HepG2 (cell line): ENCODE results near the gene SEC11A. TPM values are rescaled to one million over a fixed set of nuclear protein-coding genes. Genes with fewer than 3 reads are reported as not detected.

Experiments used
- BRCA1 ChIP-seq: sonication (generic); formaldehyde crosslinking; IDR thresholded peaks from 2 replicates; pipeline ENCODE4 v1.4.0; 2020; ENCODE audit warnings: missing genetic modification reagents
- CHD2 ChIP-seq: IDR thresholded peaks from 2 replicates; pipeline ENCODE4 v1.6.1; 2011; ENCODE audit warnings: low read depth, low read length, improper control_type of control experiment
- EHMT2 ChIP-seq: fragments of 200-600 bp; sonication (generic); IDR thresholded peaks from 2 replicates; pipeline ENCODE4 v1.7.0; 2017; ENCODE audit warnings: antibody characterized with exemption, low read depth, low read length, borderline replicate concordance
- ETV5 ChIP-seq: IDR thresholded peaks from 2 replicates; pipeline ENCODE4 v1.6.1; 2018; ENCODE audit warnings: missing biosample characterization, missing genetic modification reagents, inconsistent platforms, borderline replicate concordance
- HOXA3 ChIP-seq: sonication (generic); formaldehyde crosslinking; IDR thresholded peaks from 2 replicates; pipeline ENCODE4 v1.5.0; 2020; ENCODE audit warnings: missing genetic modification reagents
- KDM6A ChIP-seq: IDR thresholded peaks from 2 replicates; pipeline ENCODE4 v1.6.1; 2016; ENCODE audit warnings: low read depth
- LCORL ChIP-seq, 2 experiments: fragments of 450-650 bp in 1 of 2; sonication (generic) in 1 of 2; formaldehyde crosslinking in 1 of 2; IDR thresholded peaks; 2 replicates each; pipeline versions ENCODE4 v1.5.0 to v1.6.1; 2017 to 2020; ENCODE audit warnings: antibody characterized with exemption in 1 of 2, missing genetic modification reagents in 1 of 2
- MTF2 ChIP-seq: sonication (generic); formaldehyde crosslinking; IDR thresholded peaks from 2 replicates; pipeline ENCODE4 v1.5.0; 2020; ENCODE audit warnings: missing genetic modification reagents, borderline replicate concordance
- MYC ChIP-seq: sonication (generic); formaldehyde crosslinking; IDR thresholded peaks from 2 replicates; pipeline ENCODE4 v1.9.0; 2021; ENCODE audit warnings: missing genetic modification reagents, borderline replicate concordance
- SALL2 ChIP-seq: sonication (generic); formaldehyde crosslinking; IDR thresholded peaks from 2 replicates; pipeline ENCODE4 v1.8.1; 2023; ENCODE audit warnings: mild to moderate bottlenecking, missing genetic modification reagents, inconsistent platforms
- ZFP36L1 ChIP-seq: sonication (generic); formaldehyde crosslinking; IDR thresholded peaks from 2 replicates; pipeline ENCODE4 v1.8.0; 2022; ENCODE audit warnings: mild to moderate bottlenecking, missing genetic modification reagents, moderate library complexity
- ZFX ChIP-seq: sonication (generic); formaldehyde crosslinking; IDR thresholded peaks from 2 replicates; pipeline ENCODE4 v1.4.0; 2020; ENCODE audit warnings: mild to moderate bottlenecking, low read depth, missing genetic modification reagents, moderate library complexity
- ZMYM4 ChIP-seq: sonication (generic); formaldehyde crosslinking; IDR thresholded peaks from 2 replicates; pipeline ENCODE4 v1.8.1; 2023; ENCODE audit warnings: mild to moderate bottlenecking, missing genetic modification reagents
- ZNF329 ChIP-seq: sonication (generic); formaldehyde crosslinking; IDR thresholded peaks from 2 replicates; pipeline ENCODE4 v1.9.0; 2021; ENCODE audit warnings: low read depth, mild to moderate bottlenecking, missing genetic modification reagents
- ZNF547 ChIP-seq: sonication (generic); formaldehyde crosslinking; IDR thresholded peaks from 2 replicates; pipeline ENCODE4 v1.5.1; 2020; ENCODE audit warnings: mild to moderate bottlenecking, missing genetic modification reagents
- ZNF766 ChIP-seq: sonication (generic); formaldehyde crosslinking; IDR thresholded peaks from 2 replicates; pipeline ENCODE4 v1.5.0; 2020; ENCODE audit warnings: missing genetic modification reagents, borderline replicate concordance
- polyA plus RNA-seq, 8 experiments: library from polyadenylated mRNA; depleted of rRNA in 3 of 8; stranded (reverse) in 7 of 8; unstranded in 1 of 8; fragments of >200 nt; fragmentation: Illumina TruSeq in 4 of 8; extraction: Trizol in 4 of 8; gene quantifications; 2 replicates each; pipeline versions ENCODE4 v1.2.1 to v1.2.3, GENCODE V29; 2011 to 2016; ENCODE audit warnings: low read depth in 4 of 8, missing spikeins in 1 of 8, mixed read lengths in 1 of 8; ENCODE audit not compliant: insufficient read depth in 1 of 8
- total RNA-seq, 5 experiments: library from RNA; depleted of rRNA; stranded (reverse); fragments of >200 nt; fragmentation: Illumina TruSeq; extraction: Trizol; gene quantifications; 2 replicates each; pipeline ENCODE4 v1.2.3, GENCODE V29; 2016; ENCODE audit warnings: low read depth in 1 of 5
- TF ChIP-seq, protein P1 (sequence below): sonication (generic); formaldehyde crosslinking; IDR thresholded peaks from 2 replicates; pipeline ENCODE4 v1.4.0; 2020; ENCODE audit warnings: missing genetic modification reagents
- TF ChIP-seq, protein P2 (sequence below): sonication (generic); formaldehyde crosslinking; IDR thresholded peaks from 2 replicates; pipeline ENCODE4 v1.8.0; 2023; ENCODE audit warnings: mild to moderate bottlenecking, missing genetic modification reagents
- TF ChIP-seq, protein P3 (sequence below): sonication (generic); formaldehyde crosslinking; IDR thresholded peaks from 2 replicates; pipeline ENCODE4 v1.4.0; 2020; ENCODE audit warnings: mild to moderate bottlenecking, low read depth, missing genetic modification reagents
- TF ChIP-seq, protein P4 (sequence below): sonication (generic); formaldehyde crosslinking; IDR thresholded peaks from 2 replicates; pipeline ENCODE4 v1.4.0; 2020; ENCODE audit warnings: mild to moderate bottlenecking, missing genetic modification reagents, borderline replicate concordance

SEC11A gene
- total and polyA plus RNA-seq, 2 of the 13 experiments (the other 11 are each of a cell fraction or from before 2014, with no cell fraction given): 141 to 230 TPM

DNA sequence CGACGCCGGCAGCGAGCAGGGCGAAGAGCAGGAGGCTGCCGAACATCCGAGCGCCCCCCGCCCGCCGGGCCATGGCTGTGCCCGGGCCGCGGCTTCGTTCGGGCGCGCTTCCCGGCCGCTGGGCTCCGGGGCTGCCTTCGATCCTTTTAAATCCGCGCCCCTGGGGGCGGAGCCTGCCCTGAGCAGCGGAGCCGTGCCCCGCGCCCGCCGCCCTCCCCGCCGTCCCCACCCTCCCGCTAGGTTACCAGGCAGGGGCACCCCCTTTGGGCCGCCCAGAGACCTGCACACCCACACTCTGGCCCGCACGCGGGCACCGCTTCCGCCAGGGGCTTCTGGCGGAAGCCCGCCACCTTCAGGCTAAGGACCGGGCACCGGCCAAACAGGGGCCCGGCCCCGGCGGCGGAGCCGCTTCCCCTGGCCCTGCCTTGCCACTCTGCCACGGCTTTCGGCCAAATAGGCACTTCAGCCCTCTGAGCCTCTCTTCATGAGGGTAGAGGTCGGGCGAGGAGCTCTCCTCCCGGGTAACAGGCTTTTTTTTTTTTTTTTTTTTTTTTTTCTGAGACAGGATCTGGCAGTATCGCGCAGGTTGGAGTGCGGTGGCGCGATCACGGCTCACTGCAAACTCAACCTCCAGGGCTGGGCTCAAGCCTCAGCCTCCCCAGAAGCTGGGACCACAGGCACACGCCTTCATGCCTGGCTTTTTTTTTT is 57.7 kb downstream of the SEC11A start, which contains the start of gene NMB (continued):
- TF ChIP-seq, protein P1, sequence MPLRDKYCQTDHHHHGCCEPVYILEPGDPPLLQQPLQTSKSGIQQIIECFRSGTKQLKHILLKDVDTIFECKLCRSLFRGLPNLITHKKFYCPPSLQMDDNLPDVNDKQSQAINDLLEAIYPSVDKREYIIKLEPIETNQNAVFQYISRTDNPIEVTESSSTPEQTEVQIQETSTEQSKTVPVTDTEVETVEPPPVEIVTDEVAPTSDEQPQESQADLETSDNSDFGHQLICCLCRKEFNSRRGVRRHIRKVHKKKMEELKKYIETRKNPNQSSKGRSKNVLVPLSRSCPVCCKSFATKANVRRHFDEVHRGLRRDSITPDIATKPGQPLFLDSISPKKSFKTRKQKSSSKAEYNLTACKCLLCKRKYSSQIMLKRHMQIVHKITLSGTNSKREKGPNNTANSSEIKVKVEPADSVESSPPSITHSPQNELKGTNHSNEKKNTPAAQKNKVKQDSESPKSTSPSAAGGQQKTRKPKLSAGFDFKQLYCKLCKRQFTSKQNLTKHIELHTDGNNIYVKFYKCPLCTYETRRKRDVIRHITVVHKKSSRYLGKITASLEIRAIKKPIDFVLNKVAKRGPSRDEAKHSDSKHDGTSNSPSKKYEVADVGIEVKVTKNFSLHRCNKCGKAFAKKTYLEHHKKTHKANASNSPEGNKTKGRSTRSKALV (CRISPR knock-in tag): peak; percentile 46; the same call in 1 of the 2 replicates
- no peak for TF ChIP-seq LCORL (IDR thresholded peaks at IDR 0.05)
- TF ChIP-seq LCORL (CRISPR knock-in tag; IDR thresholded peaks at IDR 0.05): peak; percentile 66
- TF ChIP-seq, protein P2, sequence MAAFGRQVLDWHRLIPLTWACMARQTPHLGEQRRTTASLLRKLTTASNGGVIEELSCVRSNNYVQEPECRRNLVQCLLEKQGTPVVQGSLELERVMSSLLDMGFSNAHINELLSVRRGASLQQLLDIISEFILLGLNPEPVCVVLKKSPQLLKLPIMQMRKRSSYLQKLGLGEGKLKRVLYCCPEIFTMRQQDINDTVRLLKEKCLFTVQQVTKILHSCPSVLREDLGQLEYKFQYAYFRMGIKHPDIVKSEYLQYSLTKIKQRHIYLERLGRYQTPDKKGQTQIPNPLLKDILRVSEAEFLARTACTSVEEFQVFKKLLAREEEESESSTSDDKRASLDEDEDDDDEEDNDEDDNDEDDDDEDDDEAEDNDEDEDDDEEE: peak; percentile 74; the same call in 1 of the 2 replicates
- TF ChIP-seq HOXA3 (CRISPR knock-in tag): peak; percentile 56; the same call in 1 of the 2 replicates
- 0 out of 2 replicates have a peak, but pooled peaks have one; percentile 16 for TF ChIP-seq ZFP36L1
- peak; percentile 53; the same call in 1 of the 2 replicates for TF ChIP-seq ZMYM4 (CRISPR knock-in tag)
- peak; percentile 35; the same call in 1 of the 2 replicates for TF ChIP-seq ETV5
- TF ChIP-seq KDM6A: no peak
- TF ChIP-seq, protein P3, sequence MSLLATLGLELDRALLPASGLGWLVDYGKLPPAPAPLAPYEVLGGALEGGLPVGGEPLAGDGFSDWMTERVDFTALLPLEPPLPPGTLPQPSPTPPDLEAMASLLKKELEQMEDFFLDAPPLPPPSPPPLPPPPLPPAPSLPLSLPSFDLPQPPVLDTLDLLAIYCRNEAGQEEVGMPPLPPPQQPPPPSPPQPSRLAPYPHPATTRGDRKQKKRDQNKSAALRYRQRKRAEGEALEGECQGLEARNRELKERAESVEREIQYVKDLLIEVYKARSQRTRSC (CRISPR knock-in tag): no peak
- TF ChIP-seq SALL2 (CRISPR knock-in tag): peak; percentile 52; the same call in 1 of the 2 replicates
- 0 out of 2 replicates have a peak, but pooled peaks have one; percentile 35 for TF ChIP-seq ZNF766
- TF ChIP-seq ZNF547 (CRISPR knock-in tag): peak; percentile 41; the same call in 1 of the 2 replicates
- peak; percentile 57; the same call in 1 of the 2 replicates for TF ChIP-seq ZFX
- TF ChIP-seq MTF2 (CRISPR knock-in tag): 0 out of 2 replicates have a peak, but pooled peaks have one; percentile 53
- TF ChIP-seq, protein P4, sequence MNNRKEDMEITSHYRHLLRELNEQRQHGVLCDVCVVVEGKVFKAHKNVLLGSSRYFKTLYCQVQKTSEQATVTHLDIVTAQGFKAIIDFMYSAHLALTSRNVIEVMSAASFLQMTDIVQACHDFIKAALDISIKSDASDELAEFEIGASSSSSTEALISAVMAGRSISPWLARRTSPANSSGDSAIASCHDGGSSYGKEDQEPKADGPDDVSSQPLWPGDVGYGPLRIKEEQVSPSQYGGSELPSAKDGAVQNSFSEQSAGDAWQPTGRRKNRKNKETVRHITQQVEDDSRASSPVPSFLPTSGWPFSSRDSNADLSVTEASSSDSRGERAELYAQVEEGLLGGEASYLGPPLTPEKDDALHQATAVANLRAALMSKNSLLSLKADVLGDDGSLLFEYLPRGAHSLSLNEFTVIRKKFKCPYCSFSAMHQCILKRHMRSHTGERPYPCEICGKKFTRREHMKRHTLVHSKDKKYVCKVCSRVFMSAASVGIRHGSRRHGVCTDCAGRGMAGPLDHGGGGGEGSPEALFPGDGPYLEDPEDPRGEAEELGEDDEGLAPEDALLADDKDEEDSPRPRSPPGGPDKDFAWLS: no peak
- peak; percentile 71 for TF ChIP-seq CHD2
- no peak for TF ChIP-seq BRCA1 (CRISPR knock-in tag)
- TF ChIP-seq MYC (CRISPR knock-in tag): peak; percentile 57; the same call in 1 of the 2 replicates
- no peak for TF ChIP-seq EHMT2
- TF ChIP-seq ZNF329: no peak
